HG02884 (cell line): ENCODE results near the gene LRRC72.
"Not testable (repeated sequence)": the region's sequence is repeated elsewhere in the genome, so short reads cannot be mapped to it uniquely, and the experiment has no call there.

Experiments used
- ATAC-seq: cut with Tn5 transposase; IDR thresholded peaks from one replicate; pipeline ENCODE4 v1.9.1; 2021; ENCODE audit warnings: mild to moderate bottlenecking, moderate library complexity; ENCODE audit not compliant: unreplicated experiment

The LRRC72 gene

DNA sequence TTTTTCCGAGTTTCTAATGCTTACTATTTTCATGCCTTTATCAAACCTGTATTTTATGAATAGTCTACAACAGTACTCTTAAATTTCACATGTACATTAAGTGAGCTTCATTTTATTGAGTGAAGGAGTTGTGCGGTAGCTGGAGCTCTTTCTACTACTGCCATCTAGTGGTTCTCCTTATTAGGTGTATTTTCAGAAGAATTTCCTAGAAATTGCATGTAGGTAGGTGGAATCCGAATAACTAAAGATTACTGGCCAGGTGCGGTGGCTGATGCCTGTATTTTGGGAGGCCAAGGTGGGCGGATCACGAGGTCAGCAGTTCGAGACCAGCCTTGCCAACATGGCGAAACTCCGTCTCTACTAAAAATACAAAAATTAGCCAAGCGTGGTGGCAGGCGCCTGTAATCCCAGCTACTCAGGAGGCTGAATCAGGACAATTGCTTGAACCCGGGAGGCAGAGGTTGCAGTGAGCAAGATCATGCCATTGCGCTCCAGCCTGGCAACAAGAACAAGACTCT, 38.3 kb downstream of the LRRC72 start:
- ATAC-seq, result peak; percentile 73

DNA sequence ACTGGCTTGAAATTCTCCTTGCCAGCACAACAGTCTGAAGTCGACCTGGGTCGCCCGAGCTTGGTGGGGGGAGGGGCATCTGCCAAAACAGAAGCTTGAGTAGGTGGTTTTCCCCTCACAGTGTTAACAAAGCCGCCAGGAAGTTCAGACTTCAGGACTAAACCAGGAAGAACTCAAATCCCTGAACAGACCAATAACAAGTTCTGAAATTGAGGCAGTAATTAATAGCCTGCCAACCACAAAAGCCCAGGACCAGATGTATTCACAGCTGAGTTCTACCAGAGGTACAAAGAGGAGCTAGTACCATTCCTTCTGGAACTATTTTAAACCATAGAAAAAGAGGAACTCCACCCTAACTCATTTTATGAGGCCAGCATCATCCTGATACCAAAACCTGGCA, 45.3 kb downstream of the LRRC72 start:
- no peak for ATAC-seq

DNA sequence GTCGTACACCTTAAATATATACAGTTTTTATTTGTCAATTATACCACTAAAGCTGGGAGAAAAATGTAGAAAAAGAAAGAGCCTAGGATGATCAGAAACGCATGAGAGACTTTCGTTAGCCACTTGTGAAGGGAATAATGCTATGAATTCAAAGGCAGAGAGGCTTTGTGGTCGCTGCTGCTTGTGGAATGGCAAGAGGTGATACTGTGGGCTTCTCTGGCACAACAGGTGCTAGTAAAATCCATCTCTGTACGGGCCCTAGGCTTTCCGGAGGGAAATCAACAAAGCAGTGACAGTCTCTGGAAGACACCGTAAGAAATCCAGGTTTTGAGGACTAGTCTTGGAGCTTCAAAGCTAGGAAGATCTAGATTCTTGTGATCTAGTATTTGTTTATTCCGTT, 52.6 kb downstream of the LRRC72 start:
- ATAC-seq, result no peak

DNA sequence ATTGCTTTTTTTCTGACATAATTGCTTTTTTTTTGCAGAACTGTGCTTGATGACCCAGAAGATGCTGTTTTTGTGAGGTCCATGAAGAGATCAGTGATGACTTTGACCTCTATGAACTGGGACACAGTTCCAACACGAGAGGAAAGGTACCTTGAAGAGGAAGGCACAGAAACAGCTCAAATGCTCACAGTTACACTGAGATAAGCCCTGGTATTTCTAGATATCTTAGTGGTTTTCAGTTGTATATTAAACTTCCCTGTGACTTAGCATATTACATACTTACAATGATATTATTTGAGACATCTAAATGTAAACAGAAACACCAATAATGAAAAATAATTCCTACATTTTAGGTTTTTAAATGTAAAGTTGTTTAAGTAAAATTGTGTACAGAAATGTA, 54.7 kb downstream of the LRRC72 start:
- ATAC-seq, result no peak

DNA sequence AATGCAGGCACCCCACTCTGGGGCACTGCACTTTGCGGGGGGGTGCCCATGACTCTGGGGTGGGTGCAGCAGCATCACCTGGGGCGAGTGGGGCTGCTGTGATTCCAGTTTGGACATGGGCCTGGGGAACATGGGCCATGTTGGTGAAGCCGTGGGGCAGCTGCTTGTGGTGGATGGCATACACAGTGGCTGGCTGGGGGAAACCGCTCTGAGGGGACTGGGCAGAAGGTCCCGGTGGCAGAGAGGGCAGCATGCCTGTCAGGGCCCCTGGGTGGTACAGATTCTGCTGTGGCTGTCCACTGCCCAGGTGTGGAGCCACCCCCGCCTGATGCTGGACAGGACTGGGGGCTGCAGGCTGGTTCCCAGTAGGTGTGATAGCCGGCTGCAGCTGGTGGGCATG, 57.2 kb downstream of the LRRC72 start:
- ATAC-seq, result no peak

DNA sequence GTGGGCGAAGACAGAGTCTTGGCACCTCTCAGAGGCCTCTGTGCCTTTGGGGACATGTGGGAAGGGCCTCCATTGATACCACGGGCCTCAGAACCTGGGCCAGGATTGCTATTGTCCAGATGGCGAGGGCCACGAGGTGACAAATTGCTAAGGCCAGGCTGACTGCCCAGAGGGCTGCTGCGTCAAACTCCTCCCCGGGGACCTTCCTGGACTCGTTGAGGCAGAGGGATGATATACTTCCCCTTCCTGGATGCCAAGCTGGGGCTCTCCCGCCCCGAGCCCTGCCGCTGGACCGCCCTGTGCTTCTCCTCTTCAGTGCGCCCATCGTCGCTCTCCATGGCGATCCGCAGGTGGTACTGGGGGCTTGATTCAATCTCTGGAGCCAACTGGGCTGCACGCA, 58.9 kb downstream of the LRRC72 start:
- no peak for ATAC-seq

DNA sequence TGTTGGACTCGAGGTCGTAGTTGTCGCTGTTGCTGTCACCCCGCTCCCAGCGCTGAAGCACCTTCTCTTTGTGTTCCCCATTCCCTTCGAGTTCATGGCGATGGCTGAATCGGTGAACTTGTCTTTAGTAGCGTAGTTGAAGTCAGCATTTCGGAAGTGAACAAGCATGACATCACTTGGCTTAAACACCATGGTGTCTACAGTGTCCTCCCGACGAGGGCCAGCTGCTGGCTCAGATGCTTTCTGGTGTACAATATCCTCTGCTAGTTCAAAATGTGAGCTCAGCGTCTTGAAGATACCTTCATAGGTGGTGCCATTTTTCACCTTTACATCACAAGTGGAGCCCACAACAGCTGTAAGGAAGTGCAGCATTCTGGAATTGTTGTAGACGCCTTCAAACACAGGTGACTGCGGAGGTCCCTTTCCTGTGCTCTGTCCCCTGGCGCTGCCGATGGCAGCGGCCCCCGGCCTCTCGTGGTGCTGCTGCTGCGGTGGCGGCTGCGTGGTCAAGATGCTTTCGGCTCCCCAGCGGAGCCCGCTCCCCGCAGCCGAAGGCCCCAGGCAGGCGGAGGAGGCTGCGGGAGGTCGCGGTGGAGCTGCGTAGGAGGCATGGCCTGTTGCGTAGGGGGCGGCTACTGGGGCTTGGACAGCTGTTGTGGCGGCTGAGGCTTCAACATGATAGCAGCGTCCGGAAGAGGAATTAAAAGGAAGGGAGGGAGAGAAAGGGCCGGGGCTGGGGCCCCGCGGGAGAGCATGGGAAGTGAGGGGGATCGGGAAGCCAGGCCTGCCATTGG, 59.7 kb downstream of the LRRC72 start:
- ATAC-seq, result no peak

DNA sequence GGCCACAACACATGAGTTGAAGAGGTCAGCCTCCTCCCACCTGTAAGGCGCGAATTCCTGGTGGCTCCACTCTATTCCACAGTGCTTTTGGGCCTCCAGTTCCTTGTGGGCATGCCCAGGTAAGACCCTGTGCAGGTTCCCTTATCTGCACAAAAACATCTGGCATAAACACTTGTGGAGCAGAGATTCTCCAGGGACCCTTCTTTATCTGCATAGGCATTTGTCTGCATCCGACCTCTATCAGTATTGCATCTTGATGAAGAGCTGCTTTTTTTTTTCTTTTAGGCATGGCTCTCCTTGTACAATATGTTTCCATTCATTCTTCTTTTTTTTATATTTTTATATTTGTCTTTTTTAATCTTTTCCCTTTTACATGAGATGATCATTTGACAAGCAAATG, 60.5 kb downstream of the LRRC72 start:
- ATAC-seq, result no peak

DNA sequence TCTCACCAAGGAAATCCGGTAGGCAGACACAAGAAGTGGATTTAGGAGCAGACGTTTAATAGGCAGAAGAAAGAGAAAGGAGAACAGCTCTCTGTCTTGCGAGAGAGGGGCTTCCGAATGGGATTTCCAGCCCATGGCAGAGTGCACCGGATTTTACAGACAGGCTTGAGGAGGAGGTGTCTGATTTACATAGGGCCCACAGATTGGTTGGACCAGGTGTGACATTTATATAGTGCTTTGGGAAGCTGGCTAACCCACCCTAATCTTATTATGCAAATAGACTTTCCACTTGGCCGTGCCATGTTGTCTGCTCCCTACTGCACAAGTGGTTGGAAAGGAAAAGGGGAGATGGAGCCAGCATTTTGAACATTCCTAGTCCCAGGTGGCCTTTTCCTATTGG, 61.2 kb downstream of the LRRC72 start:
- no peak for ATAC-seq

DNA sequence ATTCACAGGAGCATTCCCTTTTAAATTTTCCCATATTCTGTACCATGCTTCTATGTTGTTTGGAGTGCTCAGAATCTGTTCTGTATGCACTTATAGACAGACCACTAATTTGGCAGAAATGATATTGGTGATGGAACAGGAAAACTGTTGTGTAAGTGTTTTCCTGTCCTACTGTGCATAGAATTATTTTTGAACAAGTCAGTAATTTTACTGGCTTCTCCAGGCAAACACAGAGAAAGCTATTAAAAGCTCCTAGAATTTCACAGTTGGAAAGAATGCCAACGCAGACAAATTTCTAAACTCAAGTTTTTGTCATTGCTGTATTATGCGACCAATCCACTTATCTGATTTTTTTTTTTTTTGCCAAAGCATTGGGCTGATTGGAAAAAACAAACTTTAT, 63.3 kb downstream of the LRRC72 start:
- no peak for ATAC-seq

DNA sequence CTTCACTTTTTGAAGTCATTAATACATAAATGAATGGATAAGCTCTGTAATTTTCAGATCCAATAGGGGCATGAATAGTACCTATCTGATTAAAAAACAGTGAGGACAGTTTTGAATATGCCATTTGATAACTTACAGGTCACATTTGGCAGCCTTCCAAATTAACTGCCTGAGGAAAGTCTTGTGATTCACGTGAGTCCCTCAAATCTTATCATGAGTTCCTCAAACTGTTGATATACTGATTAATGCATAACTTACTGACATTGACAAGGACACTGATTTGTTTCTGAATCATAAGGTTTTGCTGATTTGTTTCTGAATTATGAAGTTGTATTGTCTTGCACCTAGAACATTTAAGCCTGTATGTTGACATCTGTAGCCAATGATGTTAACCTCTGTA, 63.8 kb downstream of the LRRC72 start:
- no peak for ATAC-seq

DNA sequence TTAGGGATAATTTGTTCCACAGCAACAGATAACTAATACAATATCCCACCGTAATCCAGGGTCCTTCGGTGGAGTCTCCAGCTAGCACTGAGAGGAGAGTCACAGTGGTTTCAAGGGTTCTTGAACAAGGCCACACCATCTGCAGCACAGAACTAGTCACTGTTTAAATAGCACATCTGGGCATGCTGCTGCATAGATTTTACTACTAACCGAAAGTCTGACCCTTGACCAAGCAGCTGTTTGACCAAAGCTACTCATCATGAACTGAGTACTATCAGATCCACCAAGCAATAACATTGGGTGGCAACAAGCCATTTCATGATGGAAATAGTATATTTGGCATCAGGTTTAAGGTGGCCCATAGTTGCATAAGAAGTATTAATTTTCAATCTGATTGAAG, 65.8 kb downstream of the LRRC72 start:
- ATAC-seq, result no peak

DNA sequence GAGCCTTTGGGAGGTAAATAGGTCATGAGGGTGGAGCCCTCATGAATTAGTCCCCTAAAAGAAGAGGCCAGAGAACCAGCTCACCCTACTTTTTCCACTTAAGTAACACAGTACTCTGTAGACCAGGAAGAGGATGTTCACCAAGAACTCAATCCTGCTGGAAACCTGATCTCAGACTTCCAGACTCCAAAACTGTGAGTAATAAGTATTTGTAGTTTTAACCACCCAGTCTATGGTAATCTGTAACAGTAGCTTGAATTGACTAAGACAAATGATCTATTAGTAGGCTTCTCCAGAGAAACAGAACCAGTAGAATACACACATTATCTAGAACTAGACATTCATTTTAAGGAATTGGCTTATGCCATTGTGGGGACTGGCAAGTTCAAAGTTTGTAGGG, 67.4 kb downstream of the LRRC72 start:
- ATAC-seq, result no peak

DNA sequence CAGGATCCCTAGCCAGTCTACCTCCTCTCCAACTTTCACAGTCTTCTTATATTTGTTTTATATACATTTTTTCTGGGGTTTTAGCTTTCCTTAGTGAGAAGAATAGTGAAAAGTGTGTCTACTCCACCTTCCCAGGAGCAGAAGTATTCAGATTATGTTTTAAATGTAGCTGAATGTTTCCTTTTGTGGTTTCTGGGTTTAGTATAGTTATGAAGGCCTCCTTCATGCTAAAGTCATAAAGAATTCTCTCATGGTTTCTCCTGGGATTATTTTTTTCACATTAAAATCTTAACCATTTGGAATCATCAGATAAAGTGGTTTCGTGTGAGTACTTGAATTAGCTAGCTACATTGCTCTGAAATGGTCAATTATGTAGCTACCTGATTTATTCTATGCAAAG, 68.1 kb downstream of the LRRC72 start:
- ATAC-seq, result no peak

DNA sequence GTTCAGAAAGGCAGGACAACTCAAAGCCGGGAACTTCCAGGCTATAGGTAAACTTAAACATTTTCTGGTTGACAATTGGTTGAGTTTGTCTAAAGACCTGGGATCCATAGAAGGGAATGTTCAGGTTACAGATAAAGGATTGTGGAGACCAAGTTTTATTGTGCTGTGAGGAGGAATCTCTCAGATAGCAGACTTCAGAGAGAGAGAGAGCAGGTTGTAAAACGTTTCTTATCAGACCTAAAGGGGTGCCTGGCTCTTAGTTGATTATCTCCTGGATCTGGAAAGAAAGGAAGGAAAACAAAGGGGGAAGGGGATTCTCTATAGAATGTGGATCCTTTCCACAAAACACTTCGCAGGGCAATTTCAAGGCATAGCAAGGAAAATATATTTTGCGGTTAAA, 69.0 kb downstream of the LRRC72 start:
- not testable (repeated sequence) for ATAC-seq

DNA sequence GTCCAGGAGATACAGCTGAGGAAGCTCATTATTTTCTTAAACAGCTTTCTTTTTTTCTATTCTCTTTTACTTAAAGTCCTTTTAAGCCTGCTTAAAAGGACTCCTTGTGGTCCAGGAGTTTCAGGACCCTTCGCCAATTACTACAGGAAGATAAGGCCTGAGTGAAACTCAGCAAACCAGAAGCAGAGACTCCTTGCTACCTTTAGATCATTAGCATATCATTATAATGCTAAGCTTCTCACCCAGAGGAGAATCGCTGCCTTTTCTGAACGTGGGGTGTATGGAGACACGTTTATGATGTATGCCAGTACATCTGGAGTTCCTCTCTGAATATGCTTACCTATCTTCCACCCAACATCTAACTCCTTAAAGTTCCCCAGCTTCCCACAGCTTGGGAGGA, 71.4 kb downstream of the LRRC72 start:
- ATAC-seq, result no peak

DNA sequence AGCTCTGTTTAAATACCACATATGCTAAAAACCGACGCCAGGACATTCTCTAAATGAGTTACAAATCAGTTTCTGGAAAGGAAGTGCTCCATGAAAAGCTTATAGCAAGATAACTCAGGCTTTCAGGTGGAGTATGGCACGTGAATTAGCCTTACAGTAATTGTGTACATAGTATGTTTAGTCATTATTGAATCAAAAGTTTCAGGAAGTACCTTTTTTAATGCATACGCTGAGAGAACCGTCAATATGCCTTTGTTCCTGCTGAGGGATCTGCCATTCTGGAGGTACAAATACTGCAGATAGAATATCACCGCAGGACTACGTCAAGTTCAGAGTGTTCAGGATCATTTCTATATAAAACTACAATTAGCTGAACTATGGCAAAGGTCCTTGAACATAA, 73.2 kb downstream of the LRRC72 start:
- ATAC-seq, result no peak

DNA sequence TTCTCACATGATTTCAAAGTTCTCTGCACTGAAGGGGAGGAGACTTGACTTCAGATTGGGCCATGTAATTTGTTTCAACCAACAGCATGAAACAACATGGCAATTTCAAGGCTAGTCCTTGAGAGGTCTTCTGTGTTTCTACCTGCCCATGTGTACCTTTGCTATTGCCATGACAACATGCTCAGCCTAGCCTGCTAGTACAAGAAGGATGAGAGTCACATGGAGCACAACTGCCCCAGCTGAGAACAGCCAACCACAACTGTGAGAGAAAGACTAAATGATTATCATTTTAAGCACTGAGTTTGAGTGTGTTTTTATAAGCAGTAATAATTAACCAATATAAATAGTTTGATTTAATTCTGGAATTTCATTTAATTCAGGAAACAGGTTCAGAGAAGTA, 77.0 kb downstream of the LRRC72 start:
- no peak for ATAC-seq

DNA sequence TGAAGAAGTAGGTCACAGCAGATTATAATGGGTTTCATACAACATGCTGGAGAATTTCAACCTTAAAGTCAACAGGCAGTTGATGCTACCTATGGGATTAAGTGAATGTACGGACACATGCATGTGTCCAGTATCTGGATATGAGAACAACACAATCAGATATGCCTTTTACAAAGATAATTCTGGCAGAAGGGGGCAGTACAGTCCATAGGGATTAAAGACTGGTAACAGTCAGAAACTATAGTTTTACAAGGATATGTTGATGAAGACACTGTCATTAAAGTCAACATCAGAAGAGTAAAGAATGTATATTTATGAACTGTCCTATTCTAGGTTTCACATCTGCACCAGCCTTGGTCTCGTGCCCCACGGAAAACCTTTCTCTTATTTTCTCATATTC, 77.4 kb downstream of the LRRC72 start:
- no peak for ATAC-seq

DNA sequence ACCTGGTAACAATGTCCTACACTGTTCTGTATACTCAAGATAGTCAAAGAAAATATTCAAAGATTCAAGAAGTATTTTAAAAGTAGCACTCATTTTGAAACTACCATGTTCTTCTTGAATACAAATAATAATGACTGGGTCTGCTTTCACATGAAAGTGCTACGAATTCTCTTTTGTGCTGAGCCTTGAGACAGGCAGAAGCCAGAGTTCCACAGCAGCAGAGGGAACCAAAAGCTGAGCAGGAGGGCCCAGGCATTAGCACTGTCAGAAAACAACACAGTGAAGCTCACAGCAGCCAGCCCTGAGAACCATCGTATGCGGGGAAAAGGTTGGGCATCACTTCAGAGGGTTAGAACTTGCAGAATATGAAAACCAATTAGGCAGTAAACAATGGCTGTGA, 80.1 kb downstream of the LRRC72 start:
- peak; percentile 49 for ATAC-seq

DNA sequence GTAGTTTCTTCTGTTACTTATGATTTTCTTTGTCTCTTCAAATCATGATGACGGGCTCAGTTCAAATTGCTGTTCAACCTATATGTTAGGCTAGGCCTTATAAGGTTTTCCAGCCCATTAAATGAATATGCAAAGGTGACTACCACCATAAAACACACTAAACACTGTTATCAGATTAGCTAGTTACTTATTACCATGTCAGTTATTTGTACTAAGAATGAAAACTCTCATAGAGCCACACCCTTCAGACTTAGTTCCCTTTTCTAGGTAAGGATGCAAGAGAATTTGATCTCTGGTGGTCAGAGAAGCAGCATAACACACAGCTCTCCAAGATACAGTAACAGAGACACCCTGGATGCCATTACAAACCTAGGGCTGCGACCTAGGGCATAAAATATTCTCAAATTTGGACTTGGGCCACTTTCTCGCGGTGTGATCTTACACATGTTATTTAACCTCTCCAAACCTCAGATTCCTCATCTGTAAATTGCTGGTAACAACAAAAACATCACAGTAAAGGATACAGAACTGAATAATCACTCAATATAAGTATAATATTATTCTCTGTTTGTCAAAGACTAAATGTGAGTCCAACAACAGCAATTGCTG, 83.3 kb downstream of the LRRC72 start:
- ATAC-seq, result peak; percentile 71

DNA sequence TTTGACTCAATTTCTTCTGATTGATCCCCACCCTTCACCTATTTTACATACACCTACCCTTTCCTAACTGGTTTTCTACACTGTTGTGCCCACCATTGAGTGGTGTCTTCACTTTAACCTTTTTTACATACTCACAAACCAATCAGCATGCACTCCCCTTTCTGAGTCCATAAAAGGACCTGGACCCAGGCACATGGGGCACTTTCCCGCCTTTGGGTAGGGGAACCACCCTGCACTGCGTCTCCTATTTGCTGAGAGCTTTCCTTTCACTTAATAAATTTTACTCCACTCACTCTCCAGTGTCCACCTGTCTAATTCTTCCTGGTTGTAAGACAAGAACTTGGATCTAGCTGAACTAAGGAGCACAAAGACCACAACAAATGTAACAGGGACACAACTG, 85.1 kb downstream of the LRRC72 start:
- no peak for ATAC-seq

DNA sequence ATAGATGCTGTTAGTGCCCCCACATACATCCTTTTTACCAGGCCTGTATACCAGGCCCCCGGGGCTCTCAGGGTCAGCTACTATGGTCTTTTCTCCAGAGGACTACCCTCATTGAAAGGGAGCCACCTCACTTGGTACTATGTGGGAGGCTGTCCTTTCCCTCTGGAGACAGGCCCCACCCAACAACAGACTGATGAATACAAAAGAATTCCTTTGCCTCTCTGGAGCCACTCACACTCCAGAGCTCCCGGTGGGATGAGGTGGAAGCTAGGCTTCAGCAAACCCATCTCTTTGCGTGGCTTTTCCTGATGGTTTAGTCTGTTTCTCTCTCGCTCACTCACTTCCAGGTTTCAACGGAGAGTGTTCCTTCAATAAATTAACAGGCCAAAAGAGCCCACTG, 88.6 kb downstream of the LRRC72 start:
- ATAC-seq, result no peak
